A549 (cell line): ENCODE measurements around the gene MPPED2.

Source experiments
- CEBPB ChIP-seq, 2 experiments: fragments of >200 bp in 1 of 2; sonication (Bioruptor Twin) in 1 of 2; formaldehyde crosslinking in 1 of 2; IDR thresholded peaks; 2 replicates each; pipeline ENCODE4 v1.6.1; 2012 to 2016
- MAFK ChIP-seq: fragments of 450-650 bp; IDR thresholded peaks from 2 replicates; pipeline ENCODE4 v1.6.1; 2014; ENCODE audit not compliant: partially characterized antibody
- POLR2A ChIP-seq: IDR thresholded peaks from 2 replicates; pipeline ENCODE4 v1.6.1; 2012; ENCODE audit warnings: mild to moderate bottlenecking, low read length
- REST ChIP-seq: fragments of 200-600 bp; sonication (generic); IDR thresholded peaks from 2 replicates; pipeline ENCODE4 v1.6.1; 2016; ENCODE audit warnings: antibody characterized with exemption, mild to moderate bottlenecking, moderate library complexity
- SMC3 ChIP-seq: fragments of >200 bp; sonication (Bioruptor Twin); formaldehyde crosslinking; IDR thresholded peaks from 3 replicates; pipeline ENCODE4 v1.6.1; 2018; ENCODE audit warnings: inconsistent platforms
- TF ChIP-seq, protein P1 (sequence below): fragments of >200 bp; sonication (Bioruptor Twin); formaldehyde crosslinking; IDR thresholded peaks from 3 replicates; pipeline ENCODE4 v1.5.1; 2016

GRCh38 chr11:30508594-30508993 lies 77.6 kb downstream of the MPPED2 start:
- no peak for TF ChIP-seq REST
- TF ChIP-seq, protein P1, sequence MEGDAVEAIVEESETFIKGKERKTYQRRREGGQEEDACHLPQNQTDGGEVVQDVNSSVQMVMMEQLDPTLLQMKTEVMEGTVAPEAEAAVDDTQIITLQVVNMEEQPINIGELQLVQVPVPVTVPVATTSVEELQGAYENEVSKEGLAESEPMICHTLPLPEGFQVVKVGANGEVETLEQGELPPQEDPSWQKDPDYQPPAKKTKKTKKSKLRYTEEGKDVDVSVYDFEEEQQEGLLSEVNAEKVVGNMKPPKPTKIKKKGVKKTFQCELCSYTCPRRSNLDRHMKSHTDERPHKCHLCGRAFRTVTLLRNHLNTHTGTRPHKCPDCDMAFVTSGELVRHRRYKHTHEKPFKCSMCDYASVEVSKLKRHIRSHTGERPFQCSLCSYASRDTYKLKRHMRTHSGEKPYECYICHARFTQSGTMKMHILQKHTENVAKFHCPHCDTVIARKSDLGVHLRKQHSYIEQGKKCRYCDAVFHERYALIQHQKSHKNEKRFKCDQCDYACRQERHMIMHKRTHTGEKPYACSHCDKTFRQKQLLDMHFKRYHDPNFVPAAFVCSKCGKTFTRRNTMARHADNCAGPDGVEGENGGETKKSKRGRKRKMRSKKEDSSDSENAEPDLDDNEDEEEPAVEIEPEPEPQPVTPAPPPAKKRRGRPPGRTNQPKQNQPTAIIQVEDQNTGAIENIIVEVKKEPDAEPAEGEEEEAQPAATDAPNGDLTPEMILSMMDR, result no peak
- TF ChIP-seq MAFK, result no peak
- no peak for TF ChIP-seq CEBPB (IDR thresholded peaks at IDR 0.05)
- TF ChIP-seq SMC3, result no peak
- no peak for TF ChIP-seq POLR2A
